ENCODE results near the gene KAT6B.

GRCh38 chr10:74987339-74988053 lies 161.1 kb downstream of the KAT6B start:
- TF ChIP-seq CTCF (IDR thresholded peaks at IDR 0.05) (no peak), POLR2A (IDR thresholded peaks at IDR 0.05) (no peak), POLR2AphosphoS5 (IDR thresholded peaks at IDR 0.05; ENCODE audit: insufficient read depth in 1 of 2, low read depth in 1 of 2) (peak in 1 of 2 donors; percentile 38)

All from vagina (tissue), 2 donors.